Measurements from ENCODE around the gene ITSN1.
"Not testable (repeated sequence)": the region's sequence is repeated elsewhere in the genome, so short reads cannot be mapped to it uniquely, and the experiment has no call there.

Gene ITSN1

GRCh38 chr21:33684068-33684467 is 41.8 kb downstream of the ITSN1 start:
- no peak for DNase-seq

DNA sequence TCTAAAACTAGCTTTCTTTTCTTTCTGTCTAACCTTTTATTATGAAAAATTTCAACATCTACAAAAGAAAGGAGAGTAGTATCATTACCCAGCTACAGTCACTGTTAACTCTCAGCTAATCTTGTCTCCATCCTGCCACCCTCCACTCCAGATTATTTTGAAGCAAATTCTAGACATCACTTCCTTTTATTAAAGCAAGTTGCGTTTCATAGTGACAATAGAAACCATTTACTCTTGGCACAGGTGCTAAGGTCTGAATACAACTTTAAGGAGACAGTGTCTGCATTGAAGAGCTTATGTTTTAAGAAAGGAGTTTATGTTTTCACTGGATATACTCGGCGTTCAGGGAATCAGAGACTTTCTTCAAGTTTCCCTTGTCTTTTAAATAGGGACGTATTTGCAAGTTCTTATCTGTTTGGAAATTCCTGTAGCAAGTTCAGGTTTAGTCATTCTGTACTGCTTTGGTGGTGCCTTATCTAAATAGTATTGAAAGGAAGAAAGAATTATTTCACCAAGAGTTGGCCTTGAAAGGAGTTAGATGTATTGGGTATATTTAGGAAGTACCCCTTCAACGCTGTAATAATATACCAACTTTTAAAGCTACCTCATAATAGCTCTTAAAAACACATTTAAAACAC is 42.7 kb downstream of the ITSN1 start:
- no peak for DNase-seq

GRCh38 chr21:33685613-33686197 is 43.4 kb downstream of the ITSN1 start:
- no peak for DNase-seq

DNA sequence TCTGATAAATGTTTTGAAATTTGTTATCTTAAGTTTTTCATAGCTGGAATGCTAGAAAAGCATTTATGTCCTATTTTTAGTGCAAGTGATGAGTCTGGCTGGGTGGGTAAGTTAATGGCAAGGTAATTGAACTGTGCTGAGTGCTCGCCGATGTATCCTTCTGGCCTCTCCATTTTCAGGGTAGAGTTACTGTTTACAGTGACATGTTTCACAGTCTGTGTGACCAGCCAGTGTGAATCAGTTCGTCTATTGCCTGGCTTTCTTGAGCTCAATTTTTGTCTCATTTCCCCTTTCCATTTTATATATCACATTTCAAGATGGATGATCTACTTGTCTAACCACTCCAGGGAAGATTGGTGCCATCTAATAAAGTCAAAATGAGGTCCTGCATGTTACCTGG is 44.1 kb downstream of the ITSN1 start:
- no peak for DNase-seq

GRCh38 chr21:33687634-33688033 is 45.3 kb downstream of the ITSN1 start:
- DNase-seq, result no peak

DNA sequence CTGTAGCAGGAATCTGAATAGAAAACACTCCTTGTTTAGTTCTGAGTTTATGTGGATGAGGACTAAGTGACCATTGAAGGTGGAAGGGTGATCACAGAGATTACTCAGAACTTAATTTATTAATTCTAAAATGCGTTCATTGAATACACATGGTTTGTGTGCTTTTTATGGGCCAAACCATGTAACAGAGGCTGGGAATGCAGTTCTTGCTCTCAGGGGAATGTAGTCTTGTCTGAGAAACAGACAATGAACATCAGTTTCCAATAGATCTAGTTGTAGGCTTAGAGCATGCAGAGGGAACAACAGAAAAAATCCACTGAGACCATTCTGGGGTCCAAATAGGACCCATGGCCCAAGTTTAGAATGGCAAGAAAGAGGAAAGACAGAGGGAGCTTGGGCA is 46.1 kb downstream of the ITSN1 start:
- no peak for DNase-seq

GRCh38 chr21:33690874-33691273 is 48.6 kb downstream of the ITSN1 start:
- DNase-seq, result no peak

DNA sequence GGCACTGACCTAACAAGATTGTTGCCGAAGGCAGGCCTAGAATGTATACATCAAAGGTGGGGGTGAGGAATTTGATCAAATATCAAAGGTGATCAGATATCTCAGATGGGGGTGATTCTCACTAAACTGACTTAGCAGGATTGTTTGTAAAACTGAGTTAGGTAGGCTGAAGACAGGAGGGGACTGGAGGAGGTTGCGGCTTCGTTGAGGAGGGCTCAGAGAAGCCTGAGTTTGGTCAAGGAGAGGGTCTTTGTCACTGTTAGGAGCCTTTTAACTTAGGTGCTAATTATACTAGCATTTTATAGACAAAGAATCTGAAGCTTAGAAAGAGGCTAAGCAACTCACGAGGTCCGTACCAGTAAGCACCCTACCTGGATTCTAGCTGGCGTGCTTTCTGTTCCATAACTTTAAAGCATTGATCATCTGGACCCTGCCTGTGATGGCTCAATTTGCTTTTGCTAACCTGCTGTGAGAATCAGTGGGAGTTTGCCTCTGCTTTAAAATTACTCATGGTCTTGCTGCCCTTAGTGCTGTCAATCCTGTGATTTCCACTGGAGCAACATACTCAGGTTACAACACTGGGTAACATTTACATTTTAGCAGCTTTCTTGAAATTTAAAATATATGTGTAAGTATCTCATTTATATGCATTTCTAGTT is 49.8 kb downstream of the ITSN1 start:
- no peak for DNase-seq

DNA sequence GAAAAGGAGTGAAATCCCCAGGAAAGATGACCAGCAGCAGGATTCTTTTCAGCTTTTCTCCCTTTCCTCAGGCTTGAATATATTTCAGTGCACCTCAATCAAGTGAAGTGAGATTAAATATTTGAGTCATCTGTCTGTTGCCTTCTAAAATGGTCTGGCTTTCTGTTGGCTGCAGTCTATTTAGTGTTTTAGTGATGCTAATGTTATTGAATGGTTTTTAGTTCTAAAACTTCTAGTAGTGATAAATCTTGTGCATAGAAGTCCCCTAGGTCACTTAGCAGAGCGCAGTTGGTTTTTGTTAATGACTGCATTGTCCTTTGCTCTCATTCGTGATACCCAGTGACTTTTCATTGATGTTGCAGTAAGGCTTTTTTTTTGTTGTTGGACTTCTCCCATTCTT is 53.5 kb downstream of the ITSN1 start:
- no peak for DNase-seq

DNA sequence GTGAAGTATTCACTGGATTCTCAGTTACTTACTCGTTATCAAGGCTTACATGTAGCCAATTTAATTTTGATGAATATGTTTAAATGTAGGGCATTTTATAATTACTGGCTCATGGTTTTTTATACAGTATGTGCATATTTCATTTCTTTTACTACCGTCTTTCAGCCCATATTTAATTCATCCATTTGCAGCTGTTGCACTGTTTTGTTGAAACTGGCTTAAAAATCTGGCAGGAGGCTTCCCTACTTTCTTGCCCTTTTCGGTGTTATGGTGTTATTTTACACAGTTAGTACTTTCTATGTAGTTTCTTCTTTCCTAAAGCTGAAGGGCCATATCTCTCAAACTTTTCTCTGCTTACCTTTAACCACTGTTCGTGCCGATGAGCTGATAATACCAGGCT is 54.2 kb downstream of the ITSN1 start:
- no peak for DNase-seq

DNA sequence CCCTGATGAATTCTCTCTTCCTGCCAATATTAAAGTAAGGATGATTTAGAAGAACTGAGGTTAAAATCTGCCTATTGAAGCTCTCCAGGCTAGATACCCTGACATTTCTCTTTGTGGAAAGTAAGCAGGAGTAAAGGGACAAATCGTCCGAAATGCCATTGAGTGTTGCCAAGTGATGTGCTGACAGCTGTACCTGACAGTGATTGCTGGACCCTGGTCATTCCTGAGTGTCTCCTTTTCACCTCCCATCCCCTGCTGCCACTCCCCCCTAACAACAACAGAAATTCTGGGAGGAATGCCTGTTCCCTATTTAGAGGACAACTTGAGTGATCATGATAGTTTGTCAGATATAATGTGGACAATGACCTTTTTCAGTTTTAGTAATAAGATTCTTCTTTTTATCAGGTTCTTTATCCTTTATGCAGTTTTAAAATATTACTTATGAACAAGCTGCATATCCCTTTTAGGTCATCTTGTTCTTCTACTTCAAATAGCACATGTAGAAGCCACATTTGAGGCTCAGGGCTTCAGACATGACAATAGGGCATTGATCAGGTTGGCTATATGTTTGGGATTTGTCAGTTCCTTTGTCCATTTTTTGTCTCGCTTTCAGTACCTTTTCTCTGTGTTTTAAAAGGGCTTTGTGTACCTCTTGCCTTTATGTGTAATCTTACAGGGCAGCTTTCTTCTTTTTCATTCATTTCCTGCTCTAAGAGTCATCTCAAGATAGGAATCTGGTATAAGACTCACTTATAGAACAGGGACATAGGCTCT is 56.0 kb downstream of the ITSN1 start:
- no peak for DNase-seq

DNA sequence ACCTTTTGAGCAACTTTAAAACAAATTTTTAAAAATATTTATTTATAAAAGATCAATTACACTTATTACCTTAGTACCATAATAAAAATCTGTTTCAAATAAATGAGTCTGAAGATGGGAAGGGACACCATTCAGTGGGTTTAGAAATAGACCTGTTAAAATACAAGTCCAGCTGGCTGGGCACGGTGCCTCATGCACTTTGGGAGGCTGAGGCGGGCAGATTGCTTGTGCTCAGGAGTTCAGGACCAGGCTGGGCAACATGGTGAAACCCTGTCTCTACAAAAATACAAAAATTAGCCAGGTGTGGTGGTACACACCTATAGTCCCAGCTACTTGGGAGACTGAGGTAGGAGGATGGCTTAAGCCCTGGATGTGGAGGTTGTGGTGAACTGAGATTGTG is 57.0 kb downstream of the ITSN1 start:
- DNase-seq, result no peak

DNA sequence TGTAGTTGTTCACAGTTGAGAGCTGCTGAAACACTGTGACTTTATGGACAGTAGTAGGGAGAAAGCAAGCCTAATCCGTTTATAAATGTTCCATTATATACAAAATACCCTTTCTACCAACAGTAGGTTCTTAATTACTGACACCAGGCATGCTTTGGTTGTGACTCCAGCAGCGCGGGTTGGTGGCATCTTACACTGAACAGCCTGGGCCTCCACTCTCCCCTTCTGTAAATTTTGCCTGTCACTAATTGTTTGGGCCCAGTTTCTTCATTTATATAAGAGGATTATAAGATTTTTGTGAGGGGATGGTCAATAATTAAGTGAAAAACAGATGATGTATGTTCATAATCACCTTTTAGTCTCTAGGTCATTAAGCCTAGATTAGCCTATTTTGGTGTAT is 58.2 kb downstream of the ITSN1 start:
- DNase-seq, result no peak

GRCh38 chr21:33703750-33704606 is 61.7 kb downstream of the ITSN1 start:
- no peak for DNase-seq

GRCh38 chr21:33707846-33708245 is 65.5 kb downstream of the ITSN1 start:
- no peak for DNase-seq

DNA sequence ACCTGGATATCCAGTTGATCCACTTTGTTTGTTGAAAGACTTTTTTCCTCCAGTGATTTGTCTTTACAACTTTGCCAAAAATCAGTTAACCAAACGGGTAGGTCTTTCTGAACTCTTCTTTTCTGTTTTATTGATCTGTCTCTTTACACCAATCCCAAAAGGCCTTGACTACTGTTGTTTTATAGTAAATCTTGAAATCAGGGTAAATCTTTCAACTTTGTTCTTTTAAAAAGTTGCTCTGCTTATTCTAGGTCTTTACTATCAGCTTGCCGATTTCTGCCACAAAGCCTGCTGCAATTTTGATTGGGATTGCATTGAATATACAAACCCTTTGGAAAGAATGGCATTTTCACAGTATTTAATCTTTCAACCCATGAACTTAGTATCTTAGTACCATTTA is 66.6 kb downstream of the ITSN1 start:
- no peak for DNase-seq

DNA sequence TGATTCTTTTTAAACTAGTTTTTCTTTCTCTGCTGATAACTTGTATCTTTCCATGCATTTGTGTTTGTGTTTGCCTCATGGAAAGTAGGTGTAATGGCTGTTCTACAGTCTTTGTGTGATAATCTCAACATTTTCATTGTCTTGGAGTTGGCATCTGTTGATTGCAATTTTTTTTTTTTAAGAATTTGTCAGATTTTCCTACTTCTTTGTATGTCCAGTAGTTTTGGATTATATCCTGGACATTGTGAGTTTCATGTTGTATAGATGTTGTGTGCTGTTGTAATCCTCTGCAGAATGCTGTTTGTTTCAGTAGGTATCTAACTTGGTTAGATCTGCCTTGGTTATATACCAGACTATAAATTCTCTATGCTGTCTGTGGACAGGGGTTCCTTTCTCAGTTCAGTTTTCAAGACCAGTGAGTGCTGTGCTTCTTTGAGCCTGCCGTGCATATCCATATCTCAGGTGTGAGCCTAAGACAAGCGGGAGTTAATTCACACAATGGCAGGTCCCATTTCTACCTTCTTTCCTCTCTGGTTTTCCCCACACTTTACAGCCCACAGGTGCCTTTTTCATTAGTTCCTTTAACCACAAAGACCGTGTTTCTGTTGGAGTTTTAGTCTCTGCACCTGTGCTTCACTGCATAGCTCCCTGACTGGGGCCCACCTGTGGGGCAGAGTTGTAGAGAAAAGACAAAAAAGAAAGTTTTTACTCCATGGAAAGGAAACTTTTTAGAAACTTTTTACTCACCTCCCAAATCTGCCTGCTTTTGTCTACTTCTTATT is 69.9 kb downstream of the ITSN1 start:
- DNase-seq, result no peak

- DNase-seq, result no peak
Measured at GRCh38 chr21:33721081-33721480, 78.8 kb downstream of the ITSN1 start.

GRCh38 chr21:33729139-33729538 is 86.8 kb downstream of the ITSN1 start:
- DNase-seq, result not testable (repeated sequence)

DNA sequence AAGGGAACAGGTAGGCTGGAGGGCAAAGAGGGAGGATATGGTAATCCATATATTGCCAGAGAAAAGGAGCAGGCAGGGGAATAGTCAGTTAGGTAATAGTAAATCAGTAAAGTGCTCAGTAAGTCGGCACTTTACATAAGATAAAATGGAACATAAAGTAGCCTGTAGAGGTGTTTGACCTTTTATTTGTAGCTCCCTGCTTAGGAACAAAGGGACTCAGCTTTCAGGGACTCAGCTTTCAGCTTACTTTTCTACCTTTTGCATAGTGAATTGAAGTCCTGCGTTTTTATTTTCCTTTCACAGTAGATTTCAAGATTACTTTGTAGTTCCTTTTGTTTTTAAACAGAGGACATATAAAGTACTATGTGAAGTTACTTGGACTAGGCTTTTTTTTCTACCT is 87.3 kb downstream of the ITSN1 start:
- no peak for DNase-seq

GRCh38 chr21:33731447-33731846 is 89.1 kb downstream of the ITSN1 start:
- no peak for DNase-seq

GRCh38 chr21:33732038-33732437 is 89.7 kb downstream of the ITSN1 start:
- DNase-seq, result no peak

Measured in activated CD4-positive, alpha-beta T cell treated with anti-CD3 and anti-CD28 coated beads for 4 hours (primary cell).